Measurements from ENCODE around the gene TMEM63C. TPM values are rescaled to one million over a fixed set of nuclear protein-coding genes. Genes with fewer than 3 reads are reported as not detected.

The TMEM63C gene
- total RNA-seq, 1 experiment from 2014 or later, result 5.7 TPM

GRCh38 chr14:77251870-77252269 is 70.3 kb downstream of the TMEM63C start:
- Histone ChIP-seq H4K20me1 (ENCODE audit: insufficient read depth) (no peaks in the 10 kb centered on the region), H2AFZ (ENCODE audit: low read depth, low read length, poor library complexity, severe bottlenecking) (no peak overlapping the region), H3K4me1 (ENCODE audit: control insufficient read depth in 1 of 2, insufficient read depth in 2 of 2, low read length in 2 of 2) (no peaks in the 10 kb centered on the region), H3K4me2 (ENCODE audit: low read length) (no peak overlapping the region), H3K79me2 (ENCODE audit: insufficient read depth, low read length) (no peaks in the 10 kb centered on the region), H3K4me3 (replicated peaks in 1 of 2; ENCODE audit: low read depth in 1 of 2, low read length in 2 of 2) (no peak overlapping the region), H3K36me3 (ENCODE audit: control insufficient read depth in 1 of 2, insufficient read depth in 2 of 2, low read length in 2 of 2) (no peaks in the 10 kb centered on the region), H3K9me3 (ENCODE audit: control insufficient read depth in 1 of 2, insufficient read depth in 1 of 2, low read depth in 1 of 2, low read length in 2 of 2) (no peaks in the 10 kb centered on the region), H3K9me2 (ENCODE audit: insufficient read depth) (no peaks in the 10 kb centered on the region), H3K9ac (ENCODE audit: low read length) (no peak overlapping the region), H3K27ac (ENCODE audit: low read depth, low read length) (no peak overlapping the region), H3K27me3 (ENCODE audit: insufficient read depth, low read length) (no peaks in the 10 kb centered on the region)
- intact Hi-C loops (cut with micrococcal nuclease), result no loop called here
- RAD21 ChIA-PET (ENCODE audit: low non-redundant PET in 1 of 2, low total read pairs in 2 of 2, uncharacterized antibody in 2 of 2, unreplicated experiment in 2 of 2), result no interaction called here
- POLR2A ChIA-PET, result no interaction called here
- no TSS peak for BruUV-seq (replicated peaks)
- CTCF ChIA-PET, result no interaction called here
- DNase-seq (ENCODE audit: low read depth, low spot score) (no peak), ATAC-seq (no peak)
- TF ChIP-seq YY1 (IDR thresholded peaks at IDR 0.05; ENCODE audit: extremely low read depth, insufficient replicate concordance, low read depth, low read length) (no peak), SP1 (IDR thresholded peaks at IDR 0.05; ENCODE audit: low read depth) (no peak), ZBTB33 (IDR thresholded peaks at IDR 0.05; ENCODE audit: extremely low read depth, insufficient replicate concordance, low read length) (no peak), EGR1 (IDR thresholded peaks at IDR 0.05; ENCODE audit: low read depth) (no peak), SIN3A (IDR thresholded peaks at IDR 0.05; ENCODE audit: low read depth) (no peak), FOSL1 (IDR thresholded peaks at IDR 0.05; ENCODE audit: low read depth) (no peak), ZFX (IDR thresholded peaks at IDR 0.05) (no peak), ELF1 (IDR thresholded peaks at IDR 0.05; ENCODE audit: borderline replicate concordance, low read depth) (no peak), ZNF274 (IDR thresholded peaks at IDR 0.05; ENCODE audit: low read depth, low read length) (no peak), REST (IDR thresholded peaks at IDR 0.05; ENCODE audit: low read depth) (no peak), RAD21 (IDR thresholded peaks at IDR 0.05; ENCODE audit: low read depth) (no peak), SRF (IDR thresholded peaks at IDR 0.05; ENCODE audit: low read depth) (no peak), EZH2phosphoT487 (IDR thresholded peaks at IDR 0.05; ENCODE audit: borderline replicate concordance) (no peak), JUND (IDR thresholded peaks at IDR 0.05) (no peak), CTCF (IDR thresholded peaks at IDR 0.05 in 2 of 3, conservative IDR thresholded peaks at IDR 0.05 in 1 of 3; ENCODE audit: borderline replicate concordance in 1 of 3, insufficient read depth in 1 of 3, low read depth in 2 of 3, low read length in 2 of 3) (no peak), CBX3 (IDR thresholded peaks at IDR 0.05; ENCODE audit: low read depth) (no peak), CEBPB (IDR thresholded peaks at IDR 0.05; ENCODE audit: low read depth) (no peak), EZH2 (IDR thresholded peaks at IDR 0.05) (no peak), POLR2AphosphoS5 (IDR thresholded peaks at IDR 0.05; ENCODE audit: low read depth, low read length) (no peak)

Data from HCT116 (cell line).